Neural progenitor cell (in vitro differentiated cells): ENCODE results near the gene LCE2C. TPM values are rescaled to one million over a fixed set of nuclear protein-coding genes. Genes with fewer than 3 reads are reported as not detected.
"Not testable (repeated sequence)": the region's sequence is repeated elsewhere in the genome, so short reads cannot be mapped to it uniquely, and the experiment has no call there.

ENCODE experiments used
- DNase-seq: peaks from one replicate; pipeline ENCODE4 v3.0.0-alpha.2; 2016; ENCODE audit warnings: low spot score
- H2AFZ ChIP-seq: fragments of 200-600 bp; sonication (generic); replicated peaks from 2 replicates; pipeline ENCODE4 v1.6.1; 2016; ENCODE audit warnings: antibody characterized with exemption
- H3F3A ChIP-seq: fragments of 200-600 bp; sonication (generic); 2 replicates; pipeline ENCODE4 v1.6.1; 2016; ENCODE audit warnings: antibody characterized with exemption, low read depth
- H3K27ac ChIP-seq: fragments of 200-600 bp; sonication (generic); 2 replicates; pipeline ENCODE4 v1.5.1; 2016; ENCODE audit warnings: mild to moderate bottlenecking
- H3K27me3 ChIP-seq: fragments of 200-600 bp; sonication (generic); 2 replicates; pipeline ENCODE4 v1.6.1; 2016; ENCODE audit warnings: mild to moderate bottlenecking, moderate library complexity
- H3K36me3 ChIP-seq: fragments of 200-600 bp; sonication (generic); 2 replicates; pipeline ENCODE4 v1.5.1; 2016
- H3K4me1 ChIP-seq: fragments of 200-600 bp; sonication (generic); 2 replicates; pipeline ENCODE4 v1.6.1; 2016; ENCODE audit warnings: mixed run types
- H3K4me2 ChIP-seq: fragments of 200-600 bp; sonication (generic); 2 replicates; pipeline ENCODE4 v1.6.1; 2016
- H3K4me3 ChIP-seq: fragments of 200-600 bp; sonication (generic); 2 replicates; pipeline ENCODE4 v1.5.1; 2016
- H3K79me2 ChIP-seq: fragments of 200-600 bp; sonication (generic); 2 replicates; pipeline ENCODE4 v1.6.1; 2016; ENCODE audit warnings: low read depth
- H3K9ac ChIP-seq: fragments of 200-600 bp; sonication (generic); 2 replicates; pipeline ENCODE4 v1.6.1; 2016
- H3K9me3 ChIP-seq: fragments of 200-600 bp; sonication (generic); 2 replicates; pipeline ENCODE4 v1.5.1; 2016; ENCODE audit warnings: low read depth
- H4K20me1 ChIP-seq: fragments of 200-600 bp; sonication (generic); 2 replicates; pipeline ENCODE4 v1.6.1; 2016; ENCODE audit warnings: low read depth
- H3K27ac Mint-ChIP-seq: 3 replicates; pipeline ENCODE4 v1.8.0; 2021; ENCODE audit warnings: mixed read lengths
- H3K27me3 Mint-ChIP-seq: 2 replicates; pipeline ENCODE4 v1.8.0; 2022; ENCODE audit warnings: low read depth, mild to moderate bottlenecking, inconsistent platforms, moderate library complexity, mixed read lengths; ENCODE audit not compliant: insufficient read depth
- H3K36me3 Mint-ChIP-seq: 3 replicates; pipeline ENCODE4 v1.8.0; 2021; ENCODE audit warnings: mixed read lengths
- H3K4me1 Mint-ChIP-seq: 3 replicates; pipeline ENCODE4 v1.8.0; 2021; ENCODE audit warnings: mixed read lengths
- H3K4me3 Mint-ChIP-seq: 3 replicates; pipeline ENCODE4 v1.8.0; 2021; ENCODE audit warnings: mild to moderate bottlenecking, moderate library complexity, mixed read lengths
- H3K9me3 Mint-ChIP-seq: 3 replicates; pipeline ENCODE4 v1.8.0; 2020; ENCODE audit warnings: mixed read lengths
- CTCF ChIP-seq: fragments of 200-600 bp; sonication (generic); IDR thresholded peaks from 2 replicates; pipeline ENCODE4 v1.5.1; 2017; ENCODE audit warnings: antibody characterized with exemption, mild to moderate bottlenecking
- EZH2 ChIP-seq: fragments of 200-600 bp; sonication (generic); IDR thresholded peaks from 2 replicates; pipeline ENCODE4 v1.6.1; 2017; ENCODE audit warnings: antibody characterized with exemption, mild to moderate bottlenecking, moderate library complexity
- EZH2phosphoT487 ChIP-seq: fragments of 200-600 bp; sonication (generic); IDR thresholded peaks from 2 replicates; pipeline ENCODE4 v1.6.1; 2017; ENCODE audit warnings: antibody characterized with exemption
- total RNA-seq: library from RNA; depleted of rRNA; stranded (reverse); fragments of >200 nt; gene quantifications from 2 replicates; pipeline ENCODE4 v1.2.3, GENCODE V29; 2015; ENCODE audit warnings: low replicate concordance

The LCE2C gene
- total RNA-seq, 1 donor from 2014 or later, result not detected

GRCh38 chr1:152658649-152659048 is 16.4 kb upstream of the LCE2C start:
- Mint-ChIP-seq H3K4me1 (no peaks in the 10 kb centered on the region), H3K4me3 (no peak overlapping the region), H3K9me3 (peaks cover 15% of the 10 kb centered on the region), H3K27ac (no peak overlapping the region), H3K27me3 (peaks cover 8% of the 10 kb centered on the region), H3K36me3 (no peaks in the 10 kb centered on the region)
- H4K20me1 ChIP-seq, result no peaks in the 10 kb centered on the region
- TF ChIP-seq CTCF, result no peak
- TF ChIP-seq EZH2phosphoT487, result no peak
- no peak for TF ChIP-seq EZH2
- no peak overlapping the region for H2AFZ ChIP-seq
- no peak for DNase-seq
- H3K4me3 ChIP-seq, result no peak overlapping the region
- no peak overlapping the region for H3K9ac ChIP-seq
- H3F3A ChIP-seq, result no peaks in the 10 kb centered on the region
- no peak overlapping the region for H3K27ac ChIP-seq
- no peaks in the 10 kb centered on the region for H3K4me1 ChIP-seq
- peaks cover 17% of the 10 kb centered on the region for H3K9me3 ChIP-seq
- H3K4me2 ChIP-seq, result no peak overlapping the region
- H3K36me3 ChIP-seq, result no peaks in the 10 kb centered on the region
- no peaks in the 10 kb centered on the region for H3K79me2 ChIP-seq
- no peaks in the 10 kb centered on the region for H3K27me3 ChIP-seq

DNA sequence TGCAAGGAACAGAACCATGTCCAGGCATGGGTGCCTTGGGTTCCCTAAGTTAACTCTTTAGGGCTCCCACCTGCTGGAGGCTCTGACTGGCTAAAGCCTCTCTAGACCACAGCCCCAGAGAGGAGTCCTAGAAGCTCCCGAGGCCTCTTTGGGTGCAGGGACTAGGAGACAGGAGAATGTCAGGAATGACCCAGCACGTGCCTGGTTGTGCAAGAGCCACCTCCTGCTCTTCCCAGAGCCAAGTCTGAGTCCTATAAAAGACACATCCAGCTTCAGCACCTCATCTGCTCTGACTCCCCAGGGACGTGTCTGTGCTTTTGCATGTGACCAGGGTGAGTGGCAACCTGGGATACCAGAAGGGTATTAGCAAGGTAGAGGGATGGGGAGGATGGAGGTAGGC is 12.0 kb upstream of the LCE2C start, which contains the start of gene LCE2D:
Gene LCE2D (plus strand): TSS at position 283 of the 400 bp plus-strand sequence. CDS start 726 bp downstream, outside the sequence.
- no peak for DNase-seq
- H3K27me3 ChIP-seq, result no peaks in the 10 kb centered on the region
- no peak within 1 kb of the TSS for H3K27ac ChIP-seq
- Mint-ChIP-seq H3K27me3 (peaks cover 8% of the 10 kb centered on the region), H3K27ac (no peak within 1 kb of the TSS), H3K4me3 (no peak within 1 kb of the TSS), H3K9me3 (peaks cover 28% of the 10 kb centered on the region), H3K4me1 (no peaks in the 10 kb centered on the region), H3K36me3 (no peaks in the 10 kb centered on the region)
- H3K9me3 ChIP-seq, result peaks cover 15% of the 10 kb centered on the region
- H3K36me3 ChIP-seq, result no peaks in the 10 kb centered on the region
- no peak within 1 kb of the TSS for H3K9ac ChIP-seq
- no peaks in the 10 kb centered on the region for H4K20me1 ChIP-seq
- TF ChIP-seq EZH2, result no peak
- no peak for TF ChIP-seq EZH2phosphoT487
- no peak for TF ChIP-seq CTCF
- no peaks in the 10 kb centered on the region for H3F3A ChIP-seq
- H3K4me1 ChIP-seq, result no peaks in the 10 kb centered on the region
- H3K4me2 ChIP-seq, result no peak within 1 kb of the TSS
- no peak within 1 kb of the TSS for H3K4me3 ChIP-seq
- no peak within 1 kb of the TSS for H2AFZ ChIP-seq
- H3K79me2 ChIP-seq, result no peaks in the 10 kb centered on the region

DNA sequence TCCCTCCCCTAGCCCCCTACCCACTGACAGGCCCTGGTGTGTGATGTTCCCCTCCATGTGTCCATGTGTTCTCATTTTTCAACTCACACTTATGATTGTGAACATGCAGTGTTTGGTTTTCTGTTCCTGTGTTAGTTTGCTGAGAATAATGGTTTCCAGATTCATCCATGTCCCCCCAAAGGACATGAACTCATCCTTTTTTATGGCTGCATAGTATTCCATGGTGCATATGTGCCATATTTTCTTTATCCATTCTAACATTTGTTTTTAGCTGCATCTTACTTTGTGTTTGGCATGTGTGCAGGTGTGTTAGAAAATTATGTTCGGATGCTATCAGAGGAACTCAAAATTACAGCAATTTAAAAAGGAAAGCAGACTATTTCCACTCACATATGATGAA is 8.9 kb upstream of the LCE2C start:
- H2AFZ ChIP-seq, H3K27ac Mint-ChIP-seq, H3K9ac ChIP-seq, H3K36me3 ChIP-seq, H3K27me3 ChIP-seq, H3K4me3 Mint-ChIP-seq, H3K4me2 ChIP-seq, H3K4me1 Mint-ChIP-seq, H3K27me3 Mint-ChIP-seq, H3K27ac ChIP-seq, H3K4me3 ChIP-seq, H3K79me2 ChIP-seq, DNase-seq, H3K36me3 Mint-ChIP-seq, H3K4me1 ChIP-seq, H3F3A ChIP-seq, H4K20me1 ChIP-seq: not testable (repeated sequence)
- H3K9me3 ChIP-seq, result peaks cover 24% of the 10 kb centered on the region
- peaks cover 33% of the 10 kb centered on the region for H3K9me3 Mint-ChIP-seq

GRCh38 chr1:152667648-152668047 is 7.4 kb upstream of the LCE2C start:
- Histone ChIP-seq H3K36me3 (no peaks in the 10 kb centered on the region), H3K79me2 (no peaks in the 10 kb centered on the region), H4K20me1 (no peaks in the 10 kb centered on the region), H3K4me1 (no peaks in the 10 kb centered on the region), H3K27me3 (no peaks in the 10 kb centered on the region), H3F3A (no peaks in the 10 kb centered on the region), H3K27ac (no peak overlapping the region), H3K4me3 (no peak overlapping the region), H3K9me3 (peaks cover 24% of the 10 kb centered on the region), H2AFZ (no peak overlapping the region), H3K4me2 (no peak overlapping the region), H3K9ac (no peak overlapping the region)
- H3K4me1 Mint-ChIP-seq, result no peaks in the 10 kb centered on the region
- H3K9me3 Mint-ChIP-seq, result peaks cover 31% of the 10 kb centered on the region
- no peak overlapping the region for H3K4me3 Mint-ChIP-seq
- DNase-seq, result no peak
- H3K27ac Mint-ChIP-seq, result no peak overlapping the region
- H3K27me3 Mint-ChIP-seq, result peaks cover 4% of the 10 kb centered on the region
- no peaks in the 10 kb centered on the region for H3K36me3 Mint-ChIP-seq
- no peak for TF ChIP-seq EZH2
- TF ChIP-seq EZH2phosphoT487, result no peak
- TF ChIP-seq CTCF, result no peak
